GM10248 (cell line): ENCODE measurements around the gene DNAJC11.

Source experiments
- CTCF ChIA-PET: fragments of 300-600 bp; sonication (Branson Sonifier 250); formaldehyde crosslinking; extraction: SDS; loops from one replicate; lab custom pipeline; 2021; ENCODE audit warnings: antibody characterized with exemption; lab: Yijun Ruan, JAX
- POLR2A ChIA-PET: fragments of 350-650 bp; sonication (Branson Sonifier 250); formaldehyde crosslinking; extraction: SDS; loops from one replicate; lab custom pipeline; 2020; ENCODE audit warnings: antibody characterized with exemption; lab: Yijun Ruan, JAX
- DNase-seq: peaks from one replicate; pipeline ENCODE4 v3.0.0; 2012; ENCODE audit errors: extremely low spot score
- TF ChIP-seq, protein P1 (sequence below): IDR thresholded peaks from 2 replicates; pipeline ENCODE4 v1.5.1; 2012; ENCODE audit warnings: mild to moderate bottlenecking, low read depth; ENCODE audit errors: extremely low read depth, missing control alignments, control extremely low read depth

DNAJC11 gene

DNA sequence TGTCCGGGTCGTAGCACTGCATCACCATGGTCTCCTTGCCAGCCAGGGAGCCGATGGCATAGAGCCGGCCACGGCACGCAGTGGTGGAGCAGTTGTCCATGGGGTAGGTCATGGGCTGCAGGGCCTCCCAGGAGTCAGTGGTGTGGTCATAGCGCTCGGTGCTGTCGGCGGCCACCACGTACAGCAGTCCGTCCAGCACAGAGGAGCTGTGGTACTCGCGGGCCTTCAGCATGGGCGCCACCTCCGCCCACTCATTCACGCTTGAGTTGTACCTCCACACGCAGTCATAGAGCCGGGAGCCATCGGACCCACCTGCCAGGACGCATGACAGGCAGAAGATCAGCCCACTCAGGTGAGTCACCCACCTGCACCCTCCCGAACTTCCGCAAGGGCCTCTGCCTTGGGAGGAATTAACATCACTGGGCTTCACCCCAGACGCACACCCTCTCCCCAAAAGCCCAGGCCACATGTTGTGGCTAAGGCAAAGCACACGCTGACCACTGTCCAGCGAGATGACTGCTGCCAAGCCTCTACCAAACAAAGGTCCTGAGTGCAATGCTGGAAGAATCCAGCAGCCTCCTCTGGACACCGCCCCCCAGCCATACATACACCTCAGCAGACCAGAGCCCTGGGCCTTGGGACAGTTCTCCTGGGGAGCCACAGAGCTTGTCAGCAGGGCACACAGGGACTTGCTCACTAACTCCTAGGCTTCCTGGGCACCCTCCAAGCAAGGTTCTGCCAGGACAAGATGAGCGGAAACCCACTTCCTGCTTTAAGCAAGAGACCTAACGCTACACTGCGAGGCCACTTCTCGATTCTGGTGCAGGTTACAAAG is 102.3 kb downstream of the DNAJC11 start:
- ChIA-PET CTCF (interaction anchor here (0.8 to 3.6 kb wide), 7 partner anchors 9 to 47 kb away, joined by 3 to 16 read pairs (median 4); partner anchors contain the start of genes NOL9, THAP3 and ZBTB48), POLR2A (interaction anchor here (0.8 to 1.0 kb wide), 2 partner anchors 11 to 20 kb away, joined by 3 to 5 read pairs; partner anchors contain the start of gene ZBTB48)
- DNase-seq, result no peak
- TF ChIP-seq, protein P1, sequence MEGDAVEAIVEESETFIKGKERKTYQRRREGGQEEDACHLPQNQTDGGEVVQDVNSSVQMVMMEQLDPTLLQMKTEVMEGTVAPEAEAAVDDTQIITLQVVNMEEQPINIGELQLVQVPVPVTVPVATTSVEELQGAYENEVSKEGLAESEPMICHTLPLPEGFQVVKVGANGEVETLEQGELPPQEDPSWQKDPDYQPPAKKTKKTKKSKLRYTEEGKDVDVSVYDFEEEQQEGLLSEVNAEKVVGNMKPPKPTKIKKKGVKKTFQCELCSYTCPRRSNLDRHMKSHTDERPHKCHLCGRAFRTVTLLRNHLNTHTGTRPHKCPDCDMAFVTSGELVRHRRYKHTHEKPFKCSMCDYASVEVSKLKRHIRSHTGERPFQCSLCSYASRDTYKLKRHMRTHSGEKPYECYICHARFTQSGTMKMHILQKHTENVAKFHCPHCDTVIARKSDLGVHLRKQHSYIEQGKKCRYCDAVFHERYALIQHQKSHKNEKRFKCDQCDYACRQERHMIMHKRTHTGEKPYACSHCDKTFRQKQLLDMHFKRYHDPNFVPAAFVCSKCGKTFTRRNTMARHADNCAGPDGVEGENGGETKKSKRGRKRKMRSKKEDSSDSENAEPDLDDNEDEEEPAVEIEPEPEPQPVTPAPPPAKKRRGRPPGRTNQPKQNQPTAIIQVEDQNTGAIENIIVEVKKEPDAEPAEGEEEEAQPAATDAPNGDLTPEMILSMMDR, result no peak

GRCh38 chr1:6597777-6598131 is 103.9 kb downstream of the DNAJC11 start:
- ChIA-PET CTCF (interaction anchor here (1.4 to 2.5 kb wide), 2 partner anchors 9 to 43 kb away, joined by 4 to 8 read pairs; partner anchors contain the start of genes NOL9 and TAS1R1), POLR2A (no interaction called here)
- DNase-seq, result no peak
- TF ChIP-seq, protein P1, result no peak

- no peak for DNase-seq
- ChIA-PET CTCF (interaction anchor here (1.4 to 2.5 kb wide), 2 partner anchors 9 to 43 kb away, joined by 4 to 8 read pairs; partner anchors contain the start of genes NOL9 and TAS1R1), POLR2A (no interaction called here)
- TF ChIP-seq, protein P1, result no peak
Measured at GRCh38 chr1:6596886-6597776, 104.5 kb downstream of the DNAJC11 start.

GRCh38 chr1:6596351-6596750 is 105.3 kb downstream of the DNAJC11 start:
- ChIA-PET POLR2A (no interaction called here), CTCF (interaction anchor here (2.5 kb wide), 1 partner anchor 42 kb away, joined by 8 read pairs; the partner anchor contains the start of genes NOL9 and TAS1R1)
- DNase-seq, result no peak
- TF ChIP-seq, protein P1, result no peak

DNA sequence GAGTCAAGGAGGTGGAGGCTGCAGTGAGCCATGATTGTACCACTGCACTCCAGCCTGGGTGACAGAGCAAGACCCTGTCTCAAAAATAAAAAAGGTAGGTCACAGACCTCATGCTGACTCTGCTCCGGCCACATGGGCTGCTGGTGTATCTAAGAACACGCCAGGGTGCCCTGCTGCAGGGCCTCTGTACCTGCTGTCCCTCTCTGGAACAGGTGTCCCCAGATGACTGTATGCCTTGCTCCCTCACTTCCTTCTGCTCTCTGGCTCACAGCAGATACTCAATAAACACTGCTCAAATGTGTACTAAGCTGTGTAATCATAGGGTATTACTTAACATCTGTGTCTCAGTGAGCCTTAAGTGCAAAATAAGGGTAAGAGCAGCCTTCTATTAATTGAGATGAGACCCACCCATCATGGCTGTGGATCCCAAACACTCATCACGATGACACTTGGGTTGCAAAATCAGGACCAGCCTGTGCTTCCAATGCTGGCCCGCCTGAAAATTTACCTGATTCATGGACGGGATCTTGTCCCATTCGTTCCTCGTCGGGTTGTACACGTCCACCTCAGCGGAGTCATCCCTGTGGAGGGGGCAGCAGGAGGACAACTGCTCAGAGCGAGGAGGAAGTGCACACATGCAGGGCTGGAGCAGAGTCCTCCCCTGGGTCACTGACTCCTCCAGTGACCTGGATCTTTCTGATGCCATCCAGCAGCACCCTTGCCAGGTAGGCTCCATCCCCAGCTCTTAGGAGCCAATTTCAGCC is 106.5 kb downstream of the DNAJC11 start:
- TF ChIP-seq, protein P1, result no peak
- POLR2A ChIA-PET, result no interaction called here
- no peak for DNase-seq
- CTCF ChIA-PET, result interaction anchor here (1.5 to 2.3 kb wide), 2 partner anchors 15 to 41 kb away, joined by 4 to 7 read pairs; partner anchors contain the start of genes NOL9 and TAS1R1
